ENCODE results near the gene DEGS2.

DEGS2 gene

DNA sequence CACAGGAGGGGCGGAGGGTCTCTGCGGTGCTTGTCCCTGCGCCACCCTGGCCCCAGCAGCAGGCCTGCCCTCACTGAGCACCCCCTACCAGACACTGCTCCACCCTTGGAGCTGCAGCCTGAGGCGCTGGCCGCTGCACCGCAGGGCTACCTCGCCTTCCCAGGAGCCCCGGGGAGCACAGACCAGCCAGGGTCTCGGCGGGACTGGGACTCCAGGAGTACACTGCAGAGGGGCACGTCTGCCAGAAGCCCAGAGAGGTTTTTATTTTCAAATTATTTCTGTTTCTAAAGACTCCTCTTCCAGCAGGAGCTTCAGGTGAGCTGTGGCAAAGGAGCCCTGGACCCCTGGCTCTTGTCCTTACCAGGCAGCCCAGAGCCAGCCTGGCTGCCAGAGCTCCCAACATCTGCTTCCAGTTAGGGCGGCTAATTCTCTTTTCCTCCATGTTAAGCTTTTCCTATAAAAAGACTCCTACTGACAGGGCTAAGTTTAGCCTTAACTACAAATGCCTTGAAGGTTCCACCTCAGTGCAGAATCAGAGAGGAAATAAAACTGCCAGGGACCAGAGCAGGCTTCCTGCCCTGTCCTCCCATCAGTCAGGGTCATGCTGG is 26.4 kb downstream of the DEGS2 start:
- in situ Hi-C loops (cut with MboI; ENCODE audit: low sequenced_read_pairs) = no loop called here

DNA sequence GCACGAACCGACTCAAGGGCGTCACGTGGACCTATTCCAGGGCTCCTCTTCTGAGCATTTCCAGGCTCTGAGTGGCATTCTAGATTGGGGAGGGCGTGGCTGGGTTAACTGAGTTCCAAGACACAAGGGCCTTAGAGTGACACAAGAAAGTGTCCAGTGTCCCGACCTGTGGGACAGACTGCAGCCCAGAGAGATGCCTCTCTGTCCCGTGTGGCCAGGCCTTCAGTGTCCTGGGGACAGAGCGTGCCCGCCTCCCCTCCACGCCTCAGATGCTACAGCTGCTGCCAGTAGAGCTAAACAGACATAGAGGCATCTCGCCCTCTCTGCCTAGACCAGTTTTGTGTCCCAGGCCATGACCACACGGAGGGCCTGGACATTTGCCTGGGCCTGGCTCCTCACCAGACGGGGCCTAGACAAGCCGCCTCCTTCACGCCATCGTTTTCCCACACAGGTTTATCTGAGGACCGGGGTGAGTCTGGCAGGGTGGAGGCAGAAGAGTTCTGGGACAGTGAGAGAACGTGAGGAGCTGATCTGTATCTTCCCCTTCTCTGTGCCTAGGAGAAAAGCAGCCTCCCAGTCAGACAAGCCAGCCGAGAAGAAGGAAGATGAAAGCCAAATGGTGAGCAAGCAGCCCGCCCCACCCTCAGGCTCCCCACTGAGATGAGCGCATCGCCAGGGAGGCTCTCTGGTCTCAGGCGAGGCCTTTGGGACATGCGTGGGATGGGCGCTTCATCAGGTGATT is 27.1 kb downstream of the DEGS2 start:
- in situ Hi-C loops (cut with MboI; ENCODE audit: low sequenced_read_pairs) = no loop called here

DNA sequence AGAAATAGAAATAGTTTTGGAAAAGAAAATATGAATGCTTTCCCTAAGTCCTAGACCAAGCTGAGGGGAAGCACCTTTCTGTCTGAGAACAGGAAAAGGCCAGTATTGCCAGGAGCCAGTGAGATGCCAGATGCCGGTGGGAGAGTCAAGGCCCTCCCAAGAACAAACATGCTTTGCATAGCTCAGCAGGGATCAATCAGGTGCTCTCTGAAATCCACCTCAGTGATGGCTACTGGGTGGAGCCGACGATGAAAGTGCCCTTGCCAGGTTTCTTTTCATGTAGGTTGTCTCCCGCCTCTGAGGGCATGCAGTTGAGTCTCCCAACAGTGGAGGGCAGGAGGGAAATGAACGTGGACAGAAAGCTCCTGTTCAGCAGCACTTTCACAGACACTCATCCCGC is 28.3 kb downstream of the DEGS2 start:
- in situ Hi-C loops (cut with MboI; ENCODE audit: low sequenced_read_pairs) = no loop called here

DNA sequence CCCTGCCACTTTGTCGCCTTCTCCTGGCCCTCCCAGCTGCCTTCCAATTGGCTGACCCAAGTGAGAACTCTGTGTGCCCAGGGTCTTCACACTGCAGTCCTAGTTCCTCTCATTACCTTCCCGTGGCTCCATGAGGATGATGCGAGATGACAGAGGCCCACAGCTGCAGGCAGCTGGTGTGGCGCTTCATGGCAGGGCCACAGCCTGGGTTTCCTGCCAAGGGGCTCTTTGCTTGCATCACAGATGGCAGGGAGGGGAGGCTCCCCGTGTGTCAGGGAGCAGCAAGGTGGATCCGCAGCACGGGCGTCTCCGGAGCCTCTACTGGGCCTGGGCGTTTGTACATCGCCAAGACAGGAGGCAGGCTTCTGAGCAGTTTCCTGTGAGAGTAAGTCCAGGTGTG is 28.9 kb downstream of the DEGS2 start:
- in situ Hi-C loops (cut with MboI; ENCODE audit: low sequenced_read_pairs) = no loop called here

DNA sequence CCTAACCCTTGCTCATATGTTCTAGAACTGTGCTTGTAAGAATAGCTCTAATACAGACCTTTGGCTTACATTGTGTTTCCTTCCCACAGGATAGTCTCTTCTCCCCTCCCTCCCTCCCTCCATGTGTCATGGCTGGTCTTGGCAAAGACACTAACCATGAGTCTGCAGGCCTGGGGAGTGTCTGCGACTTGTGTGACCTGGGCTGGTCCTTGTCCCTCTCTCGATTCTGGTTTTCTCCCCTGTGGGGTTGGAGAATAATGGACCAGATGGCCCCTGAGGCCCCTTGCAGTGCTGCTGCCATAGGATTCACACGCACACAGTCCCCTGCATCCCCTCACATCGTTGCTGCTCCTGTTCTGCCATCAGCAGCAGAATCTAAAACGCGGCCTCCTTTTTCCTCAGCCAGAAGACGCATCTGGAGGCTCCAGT is 30.3 kb downstream of the DEGS2 start:
- in situ Hi-C loops (cut with MboI; ENCODE audit: low sequenced_read_pairs) = no loop called here

DNA sequence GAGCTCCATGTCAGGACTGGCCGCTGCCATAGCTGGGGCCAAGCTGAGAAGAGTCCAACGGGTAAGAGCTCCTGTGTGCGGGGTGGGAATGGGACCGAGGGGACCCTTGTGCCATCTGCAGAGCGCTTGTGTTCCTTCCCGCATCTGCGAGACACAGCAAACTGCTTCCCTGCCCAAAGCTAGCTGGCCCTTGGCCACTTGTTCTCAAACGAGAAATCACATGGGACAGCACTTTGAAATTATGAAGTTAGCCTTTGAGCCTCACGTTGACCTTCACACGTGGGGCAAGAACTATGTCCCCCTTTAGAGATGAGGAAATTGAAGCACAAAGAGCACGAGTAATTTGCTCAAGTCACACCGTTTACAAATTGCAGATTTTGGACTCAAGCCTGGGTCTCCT is 30.8 kb downstream of the DEGS2 start:
- in situ Hi-C loops (cut with MboI; ENCODE audit: low sequenced_read_pairs) = no loop called here

DNA sequence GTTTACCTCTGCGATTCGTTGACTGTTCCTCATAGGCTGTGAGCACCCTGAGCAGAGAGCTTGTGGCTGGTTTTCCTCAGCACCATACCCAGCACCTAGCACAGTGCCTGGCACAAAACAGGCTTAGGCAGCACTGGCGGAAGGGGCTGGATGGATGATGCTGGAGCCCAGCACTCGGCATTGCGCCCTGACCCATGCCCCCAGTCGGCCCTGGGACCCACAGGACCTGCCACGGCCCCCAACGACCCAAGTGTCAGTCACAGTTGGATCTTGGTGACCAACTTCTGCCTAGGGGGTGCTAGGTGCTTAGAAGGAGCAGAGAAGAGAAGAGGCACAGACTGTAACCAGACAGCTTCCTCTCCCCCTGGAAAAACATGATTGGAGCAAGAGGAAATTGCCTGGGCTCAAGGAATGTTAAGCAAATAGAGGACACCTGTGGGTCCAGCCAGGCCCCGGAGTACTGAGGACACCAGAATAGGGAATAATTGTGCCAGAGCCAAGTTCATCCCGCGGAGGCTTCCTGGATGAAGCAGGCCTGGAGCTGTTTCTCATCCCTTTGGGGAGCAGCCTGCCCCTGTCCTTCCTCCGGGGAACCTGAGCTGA is 31.5 kb downstream of the DEGS2 start:
- in situ Hi-C loops (cut with MboI; ENCODE audit: low sequenced_read_pairs) = no loop called here

DNA sequence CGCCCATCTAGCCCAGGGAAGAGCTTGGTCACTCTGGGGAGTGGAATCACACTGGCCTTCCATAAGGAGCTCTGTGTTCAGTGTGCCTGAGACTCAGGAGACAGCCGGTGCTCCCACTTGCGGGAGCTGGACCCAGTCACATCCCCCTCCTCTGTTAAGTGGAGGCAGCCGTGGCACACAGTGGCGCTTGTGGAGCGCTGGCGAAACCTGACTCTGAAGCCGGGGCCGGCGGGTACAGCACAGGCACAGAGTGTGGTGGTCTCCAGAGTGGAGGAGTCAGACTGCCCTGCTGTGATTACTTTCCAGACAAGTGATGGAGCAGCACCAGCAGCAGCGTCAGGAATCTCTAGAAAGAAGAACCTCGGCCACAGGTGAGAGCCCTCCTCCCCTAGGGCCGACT is 33.0 kb downstream of the DEGS2 start:
- in situ Hi-C loops (cut with MboI; ENCODE audit: low sequenced_read_pairs) = no loop called here

DNA sequence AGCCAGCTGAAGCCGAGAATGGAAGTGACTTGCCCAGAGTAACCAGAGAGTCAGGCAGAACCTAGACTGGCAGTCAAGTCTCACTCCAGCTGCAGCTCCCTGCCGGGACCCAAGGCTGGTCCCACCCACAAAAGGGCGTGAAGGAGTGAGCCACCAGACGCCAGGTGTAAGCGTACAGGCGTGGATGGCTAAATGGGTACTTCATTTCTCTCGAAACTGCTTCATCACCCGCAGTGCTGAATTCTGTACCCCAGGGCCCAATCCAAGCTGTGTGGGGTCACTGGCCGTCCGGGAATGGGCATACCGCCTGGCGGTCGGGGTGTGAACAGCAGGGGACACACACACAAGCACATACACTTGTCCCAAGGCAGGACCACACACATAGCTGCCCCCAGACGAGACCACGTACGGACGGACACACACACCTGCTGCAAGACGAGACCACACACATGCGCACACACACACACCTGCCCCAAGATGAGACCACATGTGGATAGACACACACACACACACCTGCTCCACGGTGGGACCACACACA is 34.8 kb downstream of the DEGS2 start:
- in situ Hi-C loops (cut with MboI; ENCODE audit: low sequenced_read_pairs) = no loop called here

DNA sequence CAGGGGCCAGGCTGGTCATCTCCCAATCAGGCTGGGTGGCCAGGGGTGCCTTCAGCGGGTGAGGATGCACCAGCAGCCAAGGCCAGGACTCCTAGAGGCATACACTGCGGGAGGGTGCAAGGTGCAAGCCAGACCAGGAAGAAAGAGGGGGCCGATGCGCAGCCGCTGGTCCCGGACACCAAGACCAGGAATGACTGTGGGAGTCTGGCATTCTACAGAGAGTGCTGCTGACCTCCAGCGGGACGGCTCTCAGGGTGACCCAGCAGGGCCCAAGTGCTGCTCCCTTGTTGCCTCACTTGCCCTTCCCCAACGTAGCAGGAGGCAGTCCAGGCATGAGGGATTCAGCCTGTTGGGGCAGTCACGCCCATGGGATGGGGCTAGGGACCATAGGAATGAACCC is 35.8 kb downstream of the DEGS2 start:
- in situ Hi-C loops (cut with MboI; ENCODE audit: low sequenced_read_pairs) = no loop called here

DNA sequence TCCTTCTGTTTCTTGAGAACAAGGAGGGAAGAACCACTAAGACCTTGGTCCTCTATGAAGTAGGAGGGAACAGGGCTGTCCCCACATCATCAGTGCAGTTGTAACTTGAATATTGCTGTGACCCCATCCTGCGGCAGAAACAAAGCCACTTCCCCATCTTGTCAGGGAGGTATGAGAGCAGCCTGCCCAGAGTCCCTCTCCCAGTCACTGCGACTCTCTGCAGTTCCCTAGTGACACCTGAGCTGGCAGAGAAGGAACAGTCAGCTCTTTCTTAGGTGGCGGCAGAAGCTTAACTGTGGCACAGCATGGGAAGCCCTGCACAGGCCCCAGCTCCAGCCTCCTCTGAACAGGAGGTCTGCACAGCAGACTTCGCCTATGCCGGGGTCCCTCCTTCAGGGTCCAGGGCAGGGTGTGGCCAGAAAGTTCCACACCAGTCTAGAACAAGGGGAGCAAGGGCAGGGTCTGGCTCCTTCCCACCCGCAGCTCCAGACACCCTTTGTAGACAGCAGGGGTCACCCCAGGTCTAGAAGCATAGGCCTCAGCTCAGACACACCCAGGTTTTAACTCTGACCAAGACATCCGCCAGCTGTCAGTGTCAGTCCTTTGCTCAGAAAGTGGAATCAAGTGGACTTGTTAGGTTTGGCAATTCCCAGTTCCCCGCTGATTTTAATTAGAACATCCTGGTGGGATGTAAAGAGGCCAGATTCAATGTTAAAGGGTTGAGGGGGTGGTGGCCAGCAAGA is 36.8 kb downstream of the DEGS2 start:
- in situ Hi-C loops (cut with MboI; ENCODE audit: low sequenced_read_pairs) = no loop called here

DNA sequence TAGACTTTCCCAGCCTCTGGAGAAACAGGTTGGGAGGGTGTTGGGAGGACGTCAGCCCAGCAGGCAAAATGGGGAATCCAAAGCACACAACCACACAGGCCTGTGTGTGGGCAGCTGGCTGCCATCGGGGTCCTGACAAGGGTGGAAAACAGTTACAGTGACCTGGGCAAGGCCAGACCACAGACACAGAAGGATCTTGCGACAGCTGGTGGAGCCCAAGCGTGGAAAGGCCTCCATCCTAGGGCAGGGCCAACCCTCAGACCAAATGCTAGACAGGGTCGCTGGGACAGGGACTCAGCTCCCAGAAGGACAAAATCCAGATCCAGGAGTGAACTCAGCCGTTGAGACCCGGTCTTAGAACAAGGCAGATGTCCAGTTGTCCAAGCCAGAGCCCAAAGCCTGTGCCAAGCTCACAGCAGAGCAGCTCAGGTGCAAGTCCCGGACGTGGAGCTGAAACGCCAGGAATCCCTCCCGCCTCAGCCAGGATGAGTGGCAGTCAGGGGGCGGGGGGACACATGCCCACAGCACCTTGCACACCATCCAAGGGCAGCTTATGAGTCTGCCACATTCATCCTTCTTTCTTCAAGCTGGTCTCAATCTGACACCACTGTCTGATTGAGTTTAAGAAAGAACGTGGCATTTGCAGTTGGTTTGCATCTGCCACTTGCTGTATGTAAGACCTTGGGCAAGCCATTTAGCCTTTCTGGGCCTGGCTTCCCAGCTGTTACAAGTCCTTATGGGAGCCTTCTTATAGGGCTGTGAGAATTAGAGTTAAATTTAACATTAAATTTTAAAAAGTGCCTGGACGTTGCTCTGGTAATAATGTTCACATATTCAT is 37.6 kb downstream of the DEGS2 start:
- in situ Hi-C loops (cut with MboI; ENCODE audit: low sequenced_read_pairs) = no loop called here

DNA sequence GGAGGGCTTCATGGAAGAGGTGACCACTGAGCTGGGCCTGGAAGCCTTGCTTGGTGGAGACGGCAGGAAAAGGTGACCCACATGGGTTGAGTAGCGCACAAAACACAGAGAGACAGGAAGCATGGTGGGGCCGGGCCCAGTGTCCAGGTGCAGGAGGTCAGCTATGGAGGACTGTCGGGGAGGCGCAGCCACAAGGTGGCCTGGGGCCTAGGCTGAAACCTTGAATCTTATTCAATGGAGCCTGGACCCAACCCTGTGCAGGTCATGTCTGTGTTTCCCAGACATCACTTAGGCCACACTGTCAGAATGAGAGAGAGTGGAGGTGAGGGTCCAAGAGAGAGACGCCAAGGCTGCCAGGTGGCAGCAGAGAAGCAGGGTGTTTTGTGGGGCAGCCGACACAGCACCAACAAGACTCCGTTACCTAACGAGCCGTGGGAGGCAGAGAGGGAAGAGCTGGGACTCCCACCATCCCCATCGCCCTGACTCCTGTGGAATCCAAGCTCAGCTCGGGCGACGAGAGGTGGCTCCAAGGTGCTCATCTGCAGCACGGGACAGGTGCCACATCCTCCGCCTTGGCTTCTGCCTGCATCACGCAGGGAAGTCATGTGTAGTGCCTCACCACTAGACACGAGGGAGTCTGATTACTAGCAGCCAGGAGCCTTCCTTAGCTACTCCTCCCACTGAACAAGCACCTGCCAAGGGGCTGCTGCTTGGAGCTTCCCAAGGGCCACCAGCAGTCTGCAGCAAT is 38.7 kb downstream of the DEGS2 start:
- in situ Hi-C loops (cut with MboI; ENCODE audit: low sequenced_read_pairs) = no loop called here

DNA sequence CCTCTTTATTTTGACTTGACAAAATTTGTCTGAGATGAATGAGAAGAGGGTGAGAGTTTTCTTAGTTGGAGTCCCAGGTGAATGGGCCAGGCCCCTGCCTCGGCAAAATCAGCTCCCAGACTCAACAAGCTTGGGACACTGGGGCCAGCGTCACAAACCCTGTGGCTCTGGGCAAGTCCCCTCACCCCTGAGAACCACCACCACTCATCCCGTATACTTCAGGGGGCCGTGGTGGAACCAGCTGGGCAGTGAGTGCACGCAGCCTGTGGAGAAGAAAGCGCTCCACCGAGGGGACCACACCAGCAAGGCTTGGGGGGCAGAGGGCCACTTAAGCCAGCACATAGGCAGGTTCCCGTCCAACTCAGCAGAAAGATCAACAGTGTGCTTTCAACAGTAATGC is 40.2 kb downstream of the DEGS2 start:
- in situ Hi-C loops (cut with MboI; ENCODE audit: low sequenced_read_pairs) = no loop called here

DNA sequence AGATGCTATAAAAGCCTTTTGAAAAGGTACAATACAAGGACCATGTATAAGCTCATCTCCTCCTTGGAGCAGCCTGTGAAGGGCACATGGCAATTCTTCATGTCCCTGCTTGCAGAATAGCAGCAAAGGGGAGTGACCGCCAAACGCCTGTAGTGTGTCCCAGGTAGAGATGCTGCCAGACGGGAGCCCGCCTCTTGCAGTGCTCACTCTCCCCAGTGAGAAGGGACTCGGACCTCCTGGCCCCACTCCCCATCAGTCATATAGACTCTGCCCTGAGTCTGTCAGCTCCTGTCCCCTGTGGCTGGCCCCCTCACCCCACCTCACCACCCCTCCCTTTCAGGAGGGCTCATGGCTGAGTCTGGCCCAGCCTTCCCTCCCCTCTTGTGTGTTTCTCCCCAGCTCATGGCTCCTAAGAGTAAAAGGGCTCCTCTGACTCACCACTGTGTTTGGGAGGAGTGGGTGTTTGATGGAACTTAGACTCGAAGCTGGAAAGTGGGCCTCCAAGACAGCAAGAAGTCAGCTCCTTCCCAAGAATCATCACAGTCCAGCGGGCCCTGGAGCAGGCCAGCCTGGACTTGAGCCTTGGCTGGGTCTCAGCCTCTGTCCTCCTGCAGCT is 40.9 kb downstream of the DEGS2 start:
- in situ Hi-C loops (cut with MboI; ENCODE audit: low sequenced_read_pairs) = no loop called here

DNA sequence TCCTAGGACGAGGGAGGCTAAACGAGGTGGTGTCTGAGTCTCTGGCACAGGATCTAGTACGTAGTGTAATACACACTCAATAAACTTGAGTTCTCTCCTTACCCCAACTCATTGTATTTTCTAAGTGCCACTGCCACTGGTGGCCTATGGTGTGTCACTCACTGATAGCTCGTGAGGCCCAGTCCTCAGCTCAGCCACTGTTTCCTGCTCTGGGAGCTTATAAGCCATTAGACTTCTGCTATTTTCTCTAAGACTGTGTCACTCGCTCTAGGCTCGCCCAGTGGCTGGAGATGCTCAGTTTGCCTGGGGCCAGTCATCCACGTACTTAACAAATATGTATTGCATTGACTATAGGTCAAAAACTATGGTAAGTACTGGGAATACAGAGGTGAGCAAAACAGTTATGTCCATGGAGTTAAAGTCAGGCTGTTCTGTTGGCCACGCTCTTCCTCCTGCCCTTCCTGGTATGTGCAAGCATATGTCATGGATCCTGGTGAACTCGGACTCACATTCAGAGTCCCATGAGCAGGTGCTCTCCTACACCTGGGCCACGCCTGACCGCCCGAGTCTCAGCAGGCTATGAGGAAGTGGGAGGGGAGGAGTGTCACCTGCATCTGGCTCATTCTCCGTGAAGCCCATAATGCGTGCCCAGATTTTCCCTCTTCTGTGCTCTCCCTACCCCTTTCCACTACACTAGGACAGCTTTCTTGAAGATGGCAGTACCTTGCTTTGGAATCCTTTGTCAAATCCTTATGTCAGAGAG is 41.6 kb downstream of the DEGS2 start:
- in situ Hi-C loops (cut with MboI; ENCODE audit: low sequenced_read_pairs) = no loop called here

DNA sequence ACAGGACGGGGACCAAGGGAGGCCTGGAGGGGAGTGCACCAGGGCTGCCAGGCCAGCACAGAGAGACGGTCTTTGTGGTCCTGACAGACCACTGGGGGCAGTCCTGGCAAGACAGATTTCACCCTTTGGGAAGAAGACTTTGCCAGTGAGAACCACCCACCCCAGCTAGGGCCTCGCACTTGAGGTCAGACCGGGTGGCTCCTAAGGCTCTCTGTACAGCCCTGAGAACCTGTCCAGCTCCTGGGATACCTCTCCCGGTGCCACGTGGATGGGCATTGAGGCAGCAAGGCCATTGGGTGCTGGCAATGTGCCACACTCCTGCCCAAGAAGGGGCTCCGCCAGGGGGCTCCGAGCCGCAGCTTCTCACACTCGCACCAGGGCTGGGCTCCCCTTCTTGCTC is 42.4 kb downstream of the DEGS2 start:
- in situ Hi-C loops (cut with MboI; ENCODE audit: low sequenced_read_pairs) = no loop called here

DNA sequence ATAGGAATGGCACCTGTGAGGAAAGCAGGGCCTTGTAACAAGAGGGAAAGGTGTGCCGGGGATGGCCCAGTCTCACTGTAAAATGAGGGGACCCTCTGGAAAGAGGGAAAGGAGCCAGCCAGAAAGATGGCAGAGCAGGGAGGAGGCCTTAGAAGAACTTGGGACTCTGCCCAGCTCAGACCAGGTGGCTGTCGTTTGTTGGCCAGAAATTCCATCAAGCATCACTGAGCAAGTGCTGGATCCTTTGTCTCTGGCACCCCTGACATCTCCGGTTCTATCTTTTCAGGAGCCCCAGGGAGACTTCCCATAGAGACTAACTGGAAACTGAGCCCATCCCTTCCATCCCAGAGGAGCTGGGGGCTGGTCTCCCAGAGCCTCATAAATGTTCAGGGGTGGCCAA is 43.3 kb downstream of the DEGS2 start:
- in situ Hi-C loops (cut with MboI; ENCODE audit: low sequenced_read_pairs) = no loop called here

DNA sequence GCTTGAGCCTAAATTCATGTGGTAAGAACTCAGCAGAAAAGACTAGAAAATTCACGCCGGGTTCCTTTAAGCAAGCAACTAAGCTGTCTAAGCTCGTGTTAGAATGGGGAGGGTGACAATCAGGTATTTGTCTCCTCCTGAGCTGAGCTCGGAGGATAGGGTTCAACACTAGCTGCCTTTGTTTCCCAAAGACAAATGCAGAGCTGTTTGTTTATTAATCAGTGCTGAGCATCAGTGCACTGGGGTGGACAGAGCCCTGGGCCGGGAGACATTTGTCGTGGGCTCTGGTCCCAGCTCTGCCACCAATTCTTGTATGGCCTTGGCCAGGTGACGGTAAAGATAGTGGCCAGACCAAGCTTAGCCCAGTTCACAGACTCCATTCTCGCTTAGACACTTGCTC is 43.7 kb downstream of the DEGS2 start:
- in situ Hi-C loops (cut with MboI; ENCODE audit: low sequenced_read_pairs) = no loop called here
